GM12878 (cell line): ENCODE results near the gene HOXC5. TPM values are rescaled to one million over a fixed set of nuclear protein-coding genes. Genes with fewer than 3 reads are reported as not detected.

ENCODE experiments used
- ATAC-seq: fragments of 200-7000 bp; cut with Tn5 transposase; 3 replicates; pipeline ENCODE4 v1.9.1; 2020; ENCODE audit warnings: mild to moderate bottlenecking, moderate library complexity
- BruUV-seq: library from RNA; stranded (reverse); fragments of 400-500 nt; replicated peaks from 2 replicates; lab custom pipeline; 2021; lab: Mats Ljungman, UMichigan
- CTCF ChIA-PET: fragments of 300-600 bp; sonication (Branson Sonifier 250); formaldehyde crosslinking; extraction: SDS; loops from one replicate; lab custom pipeline; 2021; ENCODE audit warnings: inconsistent platforms; lab: Yijun Ruan, JAX
- POLR2A ChIA-PET: fragments of 350-600 bp; formaldehyde crosslinking; extraction: SDS; loops from one replicate; lab custom pipeline; 2021; ENCODE audit warnings: inconsistent platforms; lab: Charles Lee
- RAD21 ChIA-PET: fragments of 300-600 bp; sonication (Branson Sonifier 250); formaldehyde crosslinking; loops from one replicate; lab custom pipeline; 2023; ENCODE audit warnings: antibody characterized with exemption; ENCODE audit not compliant: unreplicated experiment; lab: Charles Lee
- SMC1A ChIA-PET: fragments of 300-600 bp; sonication (Branson Sonifier 250); formaldehyde crosslinking; loops from one replicate; lab custom pipeline; 2023; ENCODE audit not compliant: unreplicated experiment, uncharacterized antibody; lab: Charles Lee
- DNase-seq: peaks from one replicate; pipeline ENCODE4 v3.0.0-alpha.2; 2011; ENCODE audit warnings: low read depth, low spot score
- FAIRE-seq: peaks from 3 replicates; lab custom pipeline; 2011; peaks lifted over from hg19 to GRCh38; lab: Jason Lieb, UNC
- H2AFZ ChIP-seq: 2 replicates; pipeline ENCODE4 v1.6.0; 2011; ENCODE audit warnings: low read depth, low read length, control low read depth; ENCODE audit not compliant: control insufficient read depth
- H3K27ac ChIP-seq: 2 replicates; pipeline ENCODE4 v1.5.1; 2011; ENCODE audit warnings: control low read depth; ENCODE audit not compliant: control insufficient read depth, insufficient read depth
- H3K27me3 ChIP-seq, 2 experiments: replicated peaks in 1 of 2; 2 replicates each; pipeline versions ENCODE4 v1.6.0 to v1.6.1; 2011; ENCODE audit warnings: low read length in 1 of 2; ENCODE audit not compliant: control insufficient read depth in 2 of 2, insufficient read depth in 2 of 2
- H3K36me3 ChIP-seq, 2 experiments: 2 replicates each; pipeline ENCODE4 v1.5.1; 2011; ENCODE audit warnings: low read length in 1 of 2; ENCODE audit not compliant: control insufficient read depth in 2 of 2, insufficient read depth in 2 of 2
- H3K4me1 ChIP-seq: 2 replicates; pipeline ENCODE4 v1.6.1; 2011; ENCODE audit warnings: mild to moderate bottlenecking, low read length, moderate library complexity, mixed read lengths; ENCODE audit not compliant: control insufficient read depth, insufficient read depth
- H3K4me2 ChIP-seq: 2 replicates; pipeline ENCODE4 v1.6.0; 2011; ENCODE audit warnings: control low read depth; ENCODE audit not compliant: control insufficient read depth, insufficient read depth
- H3K4me3 ChIP-seq: fragments of 200-600 bp; sonication (generic); 2 replicates; pipeline ENCODE4 v1.5.1; 2016
- H3K79me2 ChIP-seq: 2 replicates; pipeline ENCODE4 v1.6.0; 2011; ENCODE audit warnings: low read length; ENCODE audit not compliant: control insufficient read depth, insufficient read depth
- H3K9ac ChIP-seq: 2 replicates; pipeline ENCODE4 v1.8.0; 2011; ENCODE audit warnings: low read length, control low read depth, mixed read lengths; ENCODE audit not compliant: control insufficient read depth, insufficient read depth
- H3K9me3 ChIP-seq: replicated peaks from 3 replicates; pipeline ENCODE4 v1.5.1; 2011; ENCODE audit warnings: mild to moderate bottlenecking, low read length; ENCODE audit not compliant: control insufficient read depth, insufficient read depth
- H4K20me1 ChIP-seq: 2 replicates; pipeline ENCODE4 v1.6.0; 2011; ENCODE audit not compliant: control insufficient read depth, insufficient read depth
- PML ChIP-seq: IDR thresholded peaks from 2 replicates; pipeline ENCODE4 v1.6.1; 2012; ENCODE audit warnings: low read length, inconsistent platforms
- TCF3 ChIP-seq: IDR thresholded peaks from 2 replicates; pipeline ENCODE4 v1.6.1; 2012; ENCODE audit warnings: low read depth, mild to moderate bottlenecking, low read length, borderline replicate concordance; ENCODE audit not compliant: insufficient read depth
- WGBS: methylation state at CpG from one replicate; pipeline ENCODE4 v1.1.6; 2016; ENCODE audit warnings: low lambda C conversion rate; ENCODE audit not compliant: insufficient replicate concordance, insufficient coverage; ENCODE audit errors: missing lambda C conversion rate; 5-methylcytosine and 5-hydroxymethylcytosine counted together
- in situ Hi-C: fragments of 300-500 bp; cut with MboI; formaldehyde crosslinking; loops from 9 replicates; pipeline ENCODE4 v1.14.3; 2018; ENCODE audit warnings: mixed read lengths
- intact Hi-C: fragments of 100-400 bp; cut with micrococcal nuclease; formaldehyde crosslinking; loops from one replicate; pipeline ENCODE4 v1.14.2; 2022; ENCODE audit not compliant: unreplicated experiment
- polyA plus RNA-seq, 11 experiments: library from polyadenylated mRNA; depleted of rRNA in 4 of 11; unstranded in 6 of 11; stranded (reverse) in 5 of 11; fragments of >200 nt; fragmentation: Nextera tagmentation in 4 of 11; fragmentation: Illumina TruSeq in 1 of 11; extraction: Ambion mirVana in 4 of 11; extraction: Trizol in 1 of 11; gene quantifications; 1 replicate in 1 of 11; 2 replicates in 10 of 11; pipeline versions ENCODE4 v1.2.1 to v1.2.3, GENCODE V29; 2011 to 2016; ENCODE audit warnings: inconsistent platforms in 2 of 11, missing spikeins in 2 of 11, low read depth in 1 of 11
- total RNA-seq, 4 experiments: library from RNA; depleted of rRNA in 3 of 4; stranded (reverse); fragments of >200 nt in 3 of 4; fragmentation: Illumina TruSeq in 1 of 4; extraction: Trizol in 1 of 4; gene quantifications; 2 replicates each; pipeline versions ENCODE4 v1.2.1 to v1.2.3, GENCODE V29; 2013 to 2021
- TF ChIP-seq, protein P1 (sequence below): fragments of 450-650 bp; formaldehyde crosslinking; IDR thresholded peaks from 2 replicates; pipeline ENCODE4 v1.4.0; 2020; ENCODE audit warnings: mild to moderate bottlenecking, moderate library complexity
- TF ChIP-seq, protein P2 (sequence below): IDR thresholded peaks from 2 replicates; pipeline ENCODE4 v1.6.1; 2012; ENCODE audit warnings: low read depth, low read length, improper control_type of control experiment

The HOXC5 gene
- total and polyA plus RNA-seq, 10 of the 15 experiments (the other 5 are each of a cell fraction or from before 2014, with no cell fraction given): 0.11 TPM; not detected in 9

DNA sequence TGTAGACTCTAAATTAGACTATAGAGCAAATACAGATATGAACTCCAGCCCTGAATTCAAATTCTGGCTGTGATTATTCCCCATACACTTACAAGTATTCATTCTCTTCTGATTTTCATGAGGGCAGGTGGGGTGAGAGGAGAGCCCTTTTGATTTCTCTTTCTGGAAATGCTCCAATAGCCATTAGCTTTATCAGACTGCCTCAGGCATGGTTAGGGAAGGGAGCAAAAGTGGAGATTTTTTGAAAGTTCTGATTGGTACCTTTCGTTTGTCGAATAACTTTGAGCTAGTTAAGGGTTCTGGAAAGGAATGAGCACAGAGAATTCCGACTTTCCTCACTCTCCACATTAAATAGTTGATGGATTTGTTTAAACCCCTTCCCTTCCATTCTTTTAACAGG, 7.8 kb downstream of the HOXC5 start:
- TF ChIP-seq, protein P1, sequence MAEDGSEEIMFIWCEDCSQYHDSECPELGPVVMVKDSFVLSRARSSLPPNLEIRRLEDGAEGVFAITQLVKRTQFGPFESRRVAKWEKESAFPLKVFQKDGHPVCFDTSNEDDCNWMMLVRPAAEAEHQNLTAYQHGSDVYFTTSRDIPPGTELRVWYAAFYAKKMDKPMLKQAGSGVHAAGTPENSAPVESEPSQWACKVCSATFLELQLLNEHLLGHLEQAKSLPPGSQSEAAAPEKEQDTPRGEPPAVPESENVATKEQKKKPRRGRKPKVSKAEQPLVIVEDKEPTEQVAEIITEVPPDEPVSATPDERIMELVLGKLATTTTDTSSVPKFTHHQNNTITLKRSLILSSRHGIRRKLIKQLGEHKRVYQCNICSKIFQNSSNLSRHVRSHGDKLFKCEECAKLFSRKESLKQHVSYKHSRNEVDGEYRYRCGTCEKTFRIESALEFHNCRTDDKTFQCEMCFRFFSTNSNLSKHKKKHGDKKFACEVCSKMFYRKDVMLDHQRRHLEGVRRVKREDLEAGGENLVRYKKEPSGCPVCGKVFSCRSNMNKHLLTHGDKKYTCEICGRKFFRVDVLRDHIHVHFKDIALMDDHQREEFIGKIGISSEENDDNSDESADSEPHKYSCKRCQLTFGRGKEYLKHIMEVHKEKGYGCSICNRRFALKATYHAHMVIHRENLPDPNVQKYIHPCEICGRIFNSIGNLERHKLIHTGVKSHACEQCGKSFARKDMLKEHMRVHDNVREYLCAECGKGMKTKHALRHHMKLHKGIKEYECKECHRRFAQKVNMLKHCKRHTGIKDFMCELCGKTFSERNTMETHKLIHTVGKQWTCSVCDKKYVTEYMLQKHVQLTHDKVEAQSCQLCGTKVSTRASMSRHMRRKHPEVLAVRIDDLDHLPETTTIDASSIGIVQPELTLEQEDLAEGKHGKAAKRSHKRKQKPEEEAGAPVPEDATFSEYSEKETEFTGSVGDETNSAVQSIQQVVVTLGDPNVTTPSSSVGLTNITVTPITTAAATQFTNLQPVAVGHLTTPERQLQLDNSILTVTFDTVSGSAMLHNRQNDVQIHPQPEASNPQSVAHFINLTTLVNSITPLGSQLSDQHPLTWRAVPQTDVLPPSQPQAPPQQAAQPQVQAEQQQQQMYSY (CRISPR knock-in tag): no peak
- TF ChIP-seq TCF3 (no peak), PML (no peak)
- TF ChIP-seq, protein P2, sequence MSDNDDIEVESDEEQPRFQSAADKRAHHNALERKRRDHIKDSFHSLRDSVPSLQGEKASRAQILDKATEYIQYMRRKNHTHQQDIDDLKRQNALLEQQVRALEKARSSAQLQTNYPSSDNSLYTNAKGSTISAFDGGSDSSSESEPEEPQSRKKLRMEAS: no peak
- H3K27me3 ChIP-seq: peaks cover 1 to 7% of the 10 kb centered on the region in 2 experiments; a peak in 2 of 4 replicates
- DNase-seq (no peak), ATAC-seq (no peak), FAIRE-seq (no peak)
- H3K36me3 ChIP-seq: no peaks in the 10 kb centered on the region
- WGBS: 62% methylated on average over 3 of the region's 3 CpGs
- no peak overlapping the region for H2AFZ ChIP-seq
- BruUV-seq: no TSS peak
- SMC1A ChIA-PET: interaction anchor here (0.9 to 2.7 kb wide), 7 partner anchors 8 to 150 kb away, joined by 3 to 9 read pairs (median 3); partner anchors contain the start of genes HOXC5 and HOXC6
- H3K4me3 ChIP-seq: no peak overlapping the region
- H3K9me3 ChIP-seq: no peaks in the 10 kb centered on the region; the same call in 2 of the 3 replicates
- RAD21 ChIA-PET: interaction anchor here (0.8 to 4.2 kb wide), 6 partner anchors 8 to 151 kb away, joined by 3 to 18 read pairs (median 4); partner anchors contain the start of genes HOXC4 and HOXC5
- CTCF ChIA-PET: interaction anchor here (1.1 to 1.7 kb wide), 7 partner anchors 8 to 174 kb away, joined by 4 to 12 read pairs (median 5); partner anchors contain the start of genes HOXC4 and HOXC5
- no peak overlapping the region for H3K9ac ChIP-seq
- no peaks in the 10 kb centered on the region for H3K4me1 ChIP-seq
- intact Hi-C loops (no loop called here), in situ Hi-C loops (no loop called here)
- H3K79me2 ChIP-seq: no peaks in the 10 kb centered on the region
- no peak overlapping the region for H3K27ac ChIP-seq
- no peaks in the 10 kb centered on the region for H4K20me1 ChIP-seq
- POLR2A ChIA-PET: interaction anchor here (1.1 to 1.4 kb wide), 2 partner anchors 12 to 240 kb away, joined by 3 to 12 read pairs; partner anchors contain the start of genes CBX5, HNRNPA1 and HOXC4
- no peak overlapping the region for H3K4me2 ChIP-seq
